Pons (tissue), 1 donor: Measurements from ENCODE around the gene KCTD13.
A peak's percentile ranks its signal among the peaks of the same experiment; 100 is the strongest.
"Not testable (repeated sequence)": the region's sequence is repeated elsewhere in the genome, so short reads cannot be mapped to it uniquely, and the experiment has no call there.

ENCODE experiments used
- DNase-seq: peaks from one replicate; pipeline ENCODE4 v3.0.0-alpha.2; 2016; ENCODE audit warnings: low spot score

Gene KCTD13

GRCh38 chr16:29906520-29907244 lies 19.3 kb downstream of the KCTD13 start:
- DNase-seq = no peak

GRCh38 chr16:29905668-29906067 lies 20.4 kb downstream of the KCTD13 start:
- no peak for DNase-seq

GRCh38 chr16:29904947-29905346 lies 21.1 kb downstream of the KCTD13 start:
- no peak for DNase-seq

GRCh38 chr16:29903590-29903989 lies 22.4 kb downstream of the KCTD13 start:
- DNase-seq = no peak

- DNase-seq = no peak
Observed at GRCh38 chr16:29901607-29901945, 24.4 kb downstream of the KCTD13 start.

- DNase-seq = no peak
Observed at GRCh38 chr16:29900888-29901606, 25.0 kb downstream of the KCTD13 start.

GRCh38 chr16:29900102-29900887 lies 25.7 kb downstream of the KCTD13 start, which contains the start of gene ASPHD1:
ASPHD1 (plus strand) TSS chr16:29900488; CDS start chr16:29900972, 484 bp downstream.
- DNase-seq = peak; percentile 89

- peak; percentile 87 for DNase-seq
Observed at GRCh38 chr16:29899516-29900101, 26.4 kb downstream of the KCTD13 start, which contains the start of gene SEZ6L2. SEZ6L2 (minus strand) TSS chr16:29899550; CDS start chr16:29899019, 531 bp downstream.

- no peak for DNase-seq
Observed at GRCh38 chr16:29898804-29899515, 27.1 kb downstream of the KCTD13 start.

GRCh38 chr16:29898135-29898803 lies 27.8 kb downstream of the KCTD13 start:
- no peak for DNase-seq

- DNase-seq = no peak
Observed at GRCh38 chr16:29897333-29897732, 28.7 kb downstream of the KCTD13 start.

- DNase-seq = no peak
Observed at GRCh38 chr16:29896841-29897240, 29.2 kb downstream of the KCTD13 start.

GRCh38 chr16:29894352-29894751 lies 31.7 kb downstream of the KCTD13 start:
- DNase-seq = no peak

- no peak for DNase-seq
Observed at GRCh38 chr16:29893553-29893952, 32.5 kb downstream of the KCTD13 start.

GRCh38 chr16:29892458-29892813 lies 33.6 kb downstream of the KCTD13 start:
- no peak for DNase-seq

GRCh38 chr16:29891525-29892457 lies 34.2 kb downstream of the KCTD13 start:
- DNase-seq = no peak

- not testable (repeated sequence) for DNase-seq
Observed at GRCh38 chr16:29889372-29889771, 36.7 kb downstream of the KCTD13 start.

- no peak for DNase-seq
Observed at GRCh38 chr16:29883987-29884386, 42.0 kb downstream of the KCTD13 start.

GRCh38 chr16:29881050-29881449 lies 45.0 kb downstream of the KCTD13 start:
- DNase-seq = no peak

GRCh38 chr16:29878172-29878571 lies 47.9 kb downstream of the KCTD13 start:
- DNase-seq = no peak
